Pancreas (tissue), 10 donors: ENCODE measurements around the gene DNER. TPM values are rescaled to one million over a fixed set of nuclear protein-coding genes. Genes with fewer than 3 reads are reported as not detected.
"Not testable (repeated sequence)": the region's sequence is repeated elsewhere in the genome, so short reads cannot be mapped to it uniquely, and the experiment has no call there.

ENCODE experiments used
- ATAC-seq, 4 donors: fragments of 200-7000 bp; cut with Tn5 transposase; one replicate each; pipeline versions ENCODE4 v1.8.0 to v1.9.1; 2020; ENCODE audit warnings: mild to moderate bottlenecking in 4 of 4, moderate library complexity in 4 of 4
- DNase-seq, 6 donors: peaks; one replicate each; pipeline ENCODE4 v3.0.0-alpha.2; 2020
- FAIRE-seq: peaks from 2 replicates; lab custom pipeline; 2012; peaks lifted over from hg19 to GRCh38; lab: Jason Lieb, UNC
- H3K27ac ChIP-seq, 4 donors: fragments of 200-600 bp; sonication (generic); 1 replicate in 3 of 4; 2 replicates in 1 of 4; pipeline versions ENCODE4 v1.5.0 to v1.8.0; 2020
- H3K27me3 ChIP-seq, 4 donors: fragments of 200-600 bp; one replicate each; pipeline ENCODE4 v1.8.0; 2021
- H3K36me3 ChIP-seq, 3 donors: fragments of 200-600 bp; sonication (generic) in 1 of 3; one replicate each; pipeline versions ENCODE4 v1.5.0 to v1.8.0; 2020 to 2021
- H3K4me1 ChIP-seq, 3 donors: fragments of 200-600 bp; one replicate each; pipeline ENCODE4 v1.8.0; 2021
- H3K4me3 ChIP-seq, 4 donors: fragments of 200-600 bp; sonication (generic) in 2 of 4; one replicate each; pipeline versions ENCODE4 v1.5.0 to v1.8.0; 2020 to 2021
- H3K9me3 ChIP-seq, 4 donors: fragments of 200-600 bp; one replicate each; pipeline ENCODE4 v1.8.0; 2021
- WGBS, 2 donors: extraction: QIAGEN DNeasy Blood & Tissue Kit; methylation state at CpG; one replicate each; pipeline ENCODE4 v1.1.7; 2013; 5-methylcytosine and 5-hydroxymethylcytosine counted together
- intact Hi-C, 3 donors: fragments of 100-400 bp; cut with DNase I; formaldehyde crosslinking; loops; one replicate each; pipeline versions ENCODE4 v1.11.1 to v1.14.2; 2022
- polyA plus RNA-seq, 2 donors: library from polyadenylated mRNA; stranded (reverse); fragments of 200-250 nt; gene quantifications; one replicate each; pipeline ENCODE4 v1.2.3, GENCODE V29; 2013
- total RNA-seq, 6 donors: library from RNA; stranded (reverse); fragmentation: NEBNext Ultra II Directional in 4 of 6; extraction: Animal tissue kit (Norgen Biotek cat#: 25700) in 4 of 6; gene quantifications; one replicate each; pipeline versions ENCODE4 v1.2.1 to v1.2.4, GENCODE V29; 2021 to 2023
- TF ChIP-seq, protein P1 (sequence below), 4 donors: fragments of 200-600 bp; sonication (generic) in 3 of 4; IDR thresholded peaks; one replicate each; pipeline versions ENCODE4 v1.5.0 to v1.8.0; 2021; ENCODE audit warnings: antibody characterized with exemption in 4 of 4
- donor health status: healthy with polysubstance abuse.
- donor health status: DM: no; HTN: no; CAD: no; lungs with moderate emphysema.
- donor health status: DM: no; HTN: no; CAD: no.
- donor health status: control.
- donor health status: control.
- donor health status: Bipolar disorder and iron deficiency.
- donor health status: DM: yes; HTN: yes; CAD: no.
- donor health status: DM: no; HTN: no; CAD: no.
- donor health status: DM: no; HTN: no; CAD: no.
- donor health status: DM: yes; HTN: yes; CAD: no.

DNER gene
- total and polyA plus RNA-seq, 8 donors, result 0.25 to 2.3 (median 0.44) TPM

DNA sequence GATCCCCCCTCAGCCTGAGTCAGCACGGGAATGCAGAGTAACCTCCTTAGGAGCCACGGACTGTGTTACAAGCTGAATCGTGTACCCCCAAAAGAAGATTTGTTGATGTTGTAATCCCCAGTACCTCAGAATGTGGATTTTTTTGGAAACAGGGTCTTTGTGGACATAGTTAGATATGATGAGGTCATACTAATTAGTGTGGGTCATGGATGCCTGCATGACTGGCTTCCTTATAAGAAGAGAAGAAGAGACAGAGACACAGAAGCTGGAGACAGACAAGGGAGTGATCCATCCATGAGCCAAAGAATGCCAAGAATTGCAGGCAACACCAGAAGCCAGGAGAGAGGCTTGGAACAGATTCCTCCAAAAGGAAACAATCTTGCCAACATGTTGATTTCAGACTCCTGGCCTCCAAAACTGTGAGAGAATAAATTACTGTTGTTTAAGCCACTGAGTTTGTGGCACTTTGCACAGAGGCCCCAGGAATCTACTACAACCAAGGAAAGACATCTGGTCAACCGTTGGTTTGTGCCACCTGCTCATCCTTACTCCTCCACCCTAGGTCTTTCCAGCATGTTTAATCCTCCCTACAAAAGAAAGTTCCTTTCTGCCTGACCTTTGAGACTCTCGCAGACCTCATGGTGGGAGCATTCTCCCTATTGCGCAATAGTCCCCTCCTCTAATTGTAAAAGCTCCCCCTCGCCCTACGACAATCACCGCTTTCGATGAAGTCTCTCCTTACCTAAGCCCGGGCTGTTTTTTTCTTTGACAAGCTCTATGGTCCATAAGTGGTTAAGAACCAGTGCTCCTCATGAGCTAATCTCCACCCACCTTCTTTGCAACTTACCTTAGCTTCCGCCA, 91.6 kb downstream of the DNER start:
- TF ChIP-seq, protein P1, sequence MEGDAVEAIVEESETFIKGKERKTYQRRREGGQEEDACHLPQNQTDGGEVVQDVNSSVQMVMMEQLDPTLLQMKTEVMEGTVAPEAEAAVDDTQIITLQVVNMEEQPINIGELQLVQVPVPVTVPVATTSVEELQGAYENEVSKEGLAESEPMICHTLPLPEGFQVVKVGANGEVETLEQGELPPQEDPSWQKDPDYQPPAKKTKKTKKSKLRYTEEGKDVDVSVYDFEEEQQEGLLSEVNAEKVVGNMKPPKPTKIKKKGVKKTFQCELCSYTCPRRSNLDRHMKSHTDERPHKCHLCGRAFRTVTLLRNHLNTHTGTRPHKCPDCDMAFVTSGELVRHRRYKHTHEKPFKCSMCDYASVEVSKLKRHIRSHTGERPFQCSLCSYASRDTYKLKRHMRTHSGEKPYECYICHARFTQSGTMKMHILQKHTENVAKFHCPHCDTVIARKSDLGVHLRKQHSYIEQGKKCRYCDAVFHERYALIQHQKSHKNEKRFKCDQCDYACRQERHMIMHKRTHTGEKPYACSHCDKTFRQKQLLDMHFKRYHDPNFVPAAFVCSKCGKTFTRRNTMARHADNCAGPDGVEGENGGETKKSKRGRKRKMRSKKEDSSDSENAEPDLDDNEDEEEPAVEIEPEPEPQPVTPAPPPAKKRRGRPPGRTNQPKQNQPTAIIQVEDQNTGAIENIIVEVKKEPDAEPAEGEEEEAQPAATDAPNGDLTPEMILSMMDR (IDR thresholded peaks at IDR 0.05), result no peak
- Histone ChIP-seq H3K27ac (no peak overlapping the region), H3K27me3 (no peaks in the 10 kb centered on the region), H3K4me3 (no peak overlapping the region), H3K4me1 (no peaks in the 10 kb centered on the region), H3K36me3 (no peaks in the 10 kb centered on the region), H3K9me3 (no peaks in the 10 kb centered on the region)
- WGBS, 2 donors, result 83 to 93% methylated on average over 12 of the region's 12 CpGs
- ATAC-seq (no peak), FAIRE-seq (no peak), DNase-seq (no peak)
- intact Hi-C loops, result no loop called here

DNA sequence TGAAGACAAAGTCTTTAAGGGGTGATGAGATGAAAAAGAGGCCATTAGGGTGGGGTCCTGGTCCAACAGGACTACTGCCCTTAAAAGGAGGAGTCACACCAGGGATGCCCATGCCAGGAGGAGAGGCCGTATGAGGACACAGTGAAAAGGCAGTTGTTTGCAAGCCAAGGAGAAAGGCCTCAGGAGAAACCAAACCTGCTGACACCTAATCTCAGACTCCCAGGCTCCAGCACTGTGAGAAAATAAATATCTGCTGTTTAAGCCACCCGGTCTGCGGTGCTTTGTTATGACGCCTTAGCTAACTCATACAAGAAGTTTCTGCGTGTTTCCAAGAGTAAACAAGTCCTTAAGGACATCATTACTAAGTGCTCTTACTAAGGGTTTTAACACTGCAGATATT, 93.6 kb downstream of the DNER start:
- 25 to 29% methylated on average over 5 of the region's 5 CpGs for WGBS, 2 donors
- no peak for DNase-seq
- H3K4me3 ChIP-seq, result no peak overlapping the region
- H3K4me1 ChIP-seq, result no peaks in the 10 kb centered on the region
- no peaks in the 10 kb centered on the region for H3K27me3 ChIP-seq
- ATAC-seq, result peak in 1 of 4 donors; percentile 17
- no peaks in the 10 kb centered on the region for H3K9me3 ChIP-seq
- FAIRE-seq, result no peak
- intact Hi-C loops, result no loop called here
- no peaks in the 10 kb centered on the region for H3K36me3 ChIP-seq
- no peak overlapping the region for H3K27ac ChIP-seq
- TF ChIP-seq, protein P1 (IDR thresholded peaks at IDR 0.05), result no peak

DNA sequence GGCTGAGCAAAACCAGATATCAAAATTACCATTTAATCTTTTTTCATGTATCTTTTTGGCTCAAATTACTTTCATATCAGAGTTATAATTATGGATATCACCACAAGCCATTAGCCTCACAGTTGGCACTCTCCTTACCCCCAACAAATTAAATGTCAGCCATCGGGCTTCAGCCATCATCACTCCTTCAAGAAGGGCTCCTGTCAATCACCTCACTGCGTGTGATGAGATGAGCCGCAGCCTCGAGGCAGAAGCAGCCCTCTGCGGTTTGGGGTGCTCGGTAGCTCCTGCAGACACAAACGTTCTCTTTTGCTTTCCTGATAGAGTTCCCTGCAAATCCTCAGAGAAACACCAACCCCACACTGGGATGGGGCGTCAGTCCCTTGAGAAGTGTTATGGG, 94.1 kb downstream of the DNER start:
- no peak for FAIRE-seq
- H3K27me3 ChIP-seq, result no peaks in the 10 kb centered on the region
- ATAC-seq, result no peak
- H3K4me1 ChIP-seq, result no peaks in the 10 kb centered on the region
- DNase-seq, result no peak
- no peak overlapping the region for H3K4me3 ChIP-seq
- no peaks in the 10 kb centered on the region for H3K9me3 ChIP-seq
- TF ChIP-seq, protein P1 (IDR thresholded peaks at IDR 0.05), result no peak
- no peaks in the 10 kb centered on the region for H3K36me3 ChIP-seq
- no peak overlapping the region for H3K27ac ChIP-seq
- intact Hi-C loops, result no loop called here
- WGBS, 2 donors, result 78 to 84% methylated on average over 8 of the region's 8 CpGs

DNA sequence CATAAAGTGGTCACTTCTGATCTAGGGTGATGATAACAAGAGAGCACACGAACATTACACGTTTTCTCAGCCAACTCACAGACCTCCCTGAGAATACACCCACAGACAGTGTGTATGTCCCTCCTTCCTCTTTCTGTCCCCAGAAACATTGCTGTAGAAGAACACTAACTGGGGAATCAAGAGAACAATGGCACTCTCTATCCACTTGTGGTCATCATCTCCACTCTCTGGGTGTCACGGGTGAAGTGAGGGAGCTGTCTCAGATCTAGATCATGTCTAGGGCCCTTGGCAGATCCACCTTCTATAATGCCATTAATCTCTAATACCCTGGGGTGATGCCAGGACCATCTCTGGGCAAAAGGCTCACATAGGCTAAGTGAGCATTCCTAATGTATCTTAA, 97.9 kb downstream of the DNER start:
- H3K27ac ChIP-seq, result no peak overlapping the region
- peaks cover 0 to 5% (median 0%) of the 10 kb centered on the region in 3 donors for H3K4me1 ChIP-seq
- no peak for FAIRE-seq
- no peak overlapping the region for H3K4me3 ChIP-seq
- no peak for DNase-seq
- no peaks in the 10 kb centered on the region for H3K9me3 ChIP-seq
- H3K36me3 ChIP-seq, result no peaks in the 10 kb centered on the region
- intact Hi-C loops, result no loop called here
- TF ChIP-seq, protein P1 (IDR thresholded peaks at IDR 0.05), result no peak
- ATAC-seq, result no peak
- 86 to 88% methylated on average over 3 of the region's 3 CpGs for WGBS, 2 donors
- H3K27me3 ChIP-seq, result no peaks in the 10 kb centered on the region

DNA sequence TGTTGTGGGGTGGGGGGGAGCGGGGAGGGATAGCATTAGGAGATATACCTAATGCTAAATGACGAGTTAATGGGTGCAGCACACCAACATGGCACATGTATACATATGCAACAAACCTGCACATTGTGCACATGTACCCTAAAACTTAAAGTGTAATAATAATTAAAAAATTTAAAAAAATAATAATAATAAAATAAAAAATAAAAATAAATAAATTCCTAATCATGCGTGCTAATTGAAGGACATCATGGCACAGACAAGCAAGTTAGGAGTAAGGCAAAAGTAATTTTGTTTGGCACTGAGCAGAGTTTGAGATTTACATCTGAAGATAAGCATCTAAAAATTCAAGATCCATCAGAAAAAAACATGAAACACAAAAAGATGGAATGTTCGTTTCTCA, 100.3 kb downstream of the DNER start:
- H3K9me3 ChIP-seq, H3K36me3 ChIP-seq, H3K27ac ChIP-seq, DNase-seq, intact Hi-C loops, H3K4me3 ChIP-seq, FAIRE-seq, ATAC-seq, H3K27me3 ChIP-seq, H3K4me1 ChIP-seq: not testable (repeated sequence)
- whole genome bisulfite sequencing, 2 donors, result 89 to 92% methylated on average over 3 to 4 of the region's 4 CpGs
